ENCODE data around the gene F11.
"Not testable (repeated sequence)": the region's sequence is repeated elsewhere in the genome, so short reads cannot be mapped to it uniquely, and the experiment has no call there.

The F11 gene

GRCh38 chr4:186298031-186298647, 32.1 kb downstream of the F11 start:
- DNase-seq (ENCODE audit: low read depth), result no peak

GRCh38 chr4:186299291-186299690, 33.3 kb downstream of the F11 start:
- no peak for DNase-seq (ENCODE audit: low read depth)

GRCh38 chr4:186300659-186301390, 34.8 kb downstream of the F11 start:
- no peak for DNase-seq (ENCODE audit: low read depth)

- no peak for DNase-seq (ENCODE audit: low read depth)
Observed at GRCh38 chr4:186304216-186304615, 38.2 kb downstream of the F11 start.

- no peak for DNase-seq (ENCODE audit: low read depth)
Observed at GRCh38 chr4:186304866-186305505, 39.0 kb downstream of the F11 start.

- no peak for DNase-seq (ENCODE audit: low read depth)
Observed at GRCh38 chr4:186307497-186307896, 41.5 kb downstream of the F11 start.

GRCh38 chr4:186307916-186308315, 41.9 kb downstream of the F11 start:
- DNase-seq (ENCODE audit: low read depth), result no peak

GRCh38 chr4:186318481-186318880, 52.5 kb downstream of the F11 start:
- no peak for DNase-seq (ENCODE audit: low read depth)

- DNase-seq (ENCODE audit: low read depth), result not testable (repeated sequence)
Observed at GRCh38 chr4:186324660-186325059, 58.7 kb downstream of the F11 start.

GRCh38 chr4:186326391-186326790, 60.4 kb downstream of the F11 start:
- DNase-seq (ENCODE audit: low read depth), result no peak

GRCh38 chr4:186329372-186329771, 63.4 kb downstream of the F11 start:
- no peak for DNase-seq (ENCODE audit: low read depth)

GRCh38 chr4:186330368-186330767, 64.4 kb downstream of the F11 start:
- no peak for DNase-seq (ENCODE audit: low read depth)

- no peak for DNase-seq (ENCODE audit: low read depth)
Observed at GRCh38 chr4:186335793-186336192, 69.8 kb downstream of the F11 start.

Measured in stimulated activated CD8-positive, alpha-beta memory T cell treated with anti-CD3 and anti-CD28 coated beads, Interleukin-12 subunit alpha, Interleukin-12 subunit beta, amount 100 ng/mL, for 1 hour (primary cell).